Natural killer cell (primary cell): ENCODE measurements around the gene ITGA4. TPM values are rescaled to one million over a fixed set of nuclear protein-coding genes. Genes with fewer than 3 reads are reported as not detected.

Experiments
- ATAC-seq, 3 donors: fragments of 150-1000 bp in 2 of 3; fragments of 200-7000 bp in 1 of 3; cut with Tn5 transposase; 1 replicate in 1 of 3; 2 replicates in 2 of 3; pipeline ENCODE4 v1.10.0; 2021; ENCODE audit warnings: mild to moderate bottlenecking in 2 of 3, moderate library complexity in 2 of 3
- DNase-seq, 2 donors: peaks; one replicate each; pipeline versions ENCODE4 v3.0.0 to v3.0.0-alpha.2; 2013 to 2021; ENCODE audit warnings: mixed read lengths in 1 of 2
- H3K27ac ChIP-seq: one replicate; pipeline ENCODE4 v1.5.1; 2013; ENCODE audit warnings: mild to moderate bottlenecking, low read length
- H3K27me3 ChIP-seq: one replicate; pipeline ENCODE4 v1.6.1; 2013; ENCODE audit warnings: low read length; ENCODE audit not compliant: control insufficient read depth, insufficient read depth
- H3K36me3 ChIP-seq: one replicate; pipeline ENCODE4 v1.6.1; 2013; ENCODE audit warnings: low read length; ENCODE audit not compliant: control insufficient read depth, insufficient read depth
- H3K4me1 ChIP-seq: one replicate; pipeline ENCODE4 v1.6.1; 2013; ENCODE audit warnings: low read length; ENCODE audit not compliant: control insufficient read depth, insufficient read depth
- H3K4me3 ChIP-seq: one replicate; pipeline ENCODE4 v1.5.1; 2013; ENCODE audit warnings: low read length
- H3K9me3 ChIP-seq: one replicate; pipeline ENCODE4 v1.6.1; 2013; ENCODE audit warnings: low read length; ENCODE audit not compliant: control insufficient read depth, insufficient read depth
- H3K27ac Mint-ChIP-seq, 2 donors: one replicate each; pipeline ENCODE4 v1.8.0; 2022; ENCODE audit warnings: mild to moderate bottlenecking in 2 of 2, mixed read lengths in 2 of 2, moderate library complexity in 1 of 2
- H3K27me3 Mint-ChIP-seq, 2 donors: one replicate each; pipeline ENCODE4 v1.8.0; 2022; ENCODE audit warnings: low read depth in 2 of 2, mixed read lengths in 2 of 2
- H3K36me3 Mint-ChIP-seq: one replicate; pipeline ENCODE4 v1.8.0; 2022; ENCODE audit warnings: mixed read lengths
- H3K4me1 Mint-ChIP-seq, 2 donors: one replicate each; pipeline ENCODE4 v1.8.0; 2022; ENCODE audit warnings: mixed read lengths in 2 of 2
- H3K4me3 Mint-ChIP-seq: one replicate; pipeline ENCODE4 v1.8.0; 2022; ENCODE audit warnings: mild to moderate bottlenecking, moderate library complexity, mixed read lengths
- H3K9me3 Mint-ChIP-seq, 2 donors: one replicate each; pipeline ENCODE4 v1.8.0; 2022; ENCODE audit warnings: mixed read lengths in 2 of 2
- WGBS: methylation state at CpG from one replicate; pipeline ENCODE4 v1.1.7; 2013; ENCODE audit warnings: missing lambda C conversion rate; ENCODE audit not compliant: insufficient coverage; 5-methylcytosine and 5-hydroxymethylcytosine counted together
- intact Hi-C: fragments of 100-400 bp; cut with micrococcal nuclease; formaldehyde crosslinking; loops from one replicate; pipeline ENCODE4 v1.14.2; 2022
- total RNA-seq, 4 donors: library from RNA; stranded (reverse); fragments of 120-200 nt in 1 of 4; gene quantifications; one replicate each; pipeline versions ENCODE4 v1.2.3 to v1.2.4, GENCODE V29; 2013 to 2022
- TF ChIP-seq, protein P1 (sequence below): fragments of 200-600 bp; IDR thresholded peaks from one replicate; pipeline ENCODE4 v1.8.0; 2022; ENCODE audit warnings: antibody characterized with exemption

The ITGA4 gene
- total RNA-seq, 3 donors from 2014 or later (not counting 1 experiment from before 2014, with no cell fraction given): 178 to 235 (median 189) TPM

DNA sequence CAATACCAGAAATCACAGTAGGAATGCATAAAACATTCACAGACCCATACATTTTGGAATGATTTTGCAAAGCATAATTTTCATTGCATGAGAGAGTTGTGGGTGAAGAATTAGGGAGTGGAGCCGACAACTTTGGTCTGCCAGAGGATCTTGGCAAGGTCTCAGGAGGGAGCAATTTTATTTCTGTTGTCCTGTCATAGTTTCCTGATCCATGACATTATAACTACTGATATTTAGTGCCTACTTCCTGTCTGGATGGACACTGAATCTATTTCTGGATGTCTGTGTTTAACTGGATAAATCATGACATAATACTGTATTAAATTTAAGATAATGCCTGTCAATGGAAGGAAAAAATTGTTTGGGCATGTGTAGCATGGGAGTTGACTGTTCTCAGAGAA lies 2.4 kb downstream of the ITGA4 start:
- peak overlapping the region; percentile 99 for H3K27ac ChIP-seq
- H3K36me3 ChIP-seq: peaks cover 19% of the 10 kb centered on the region
- intact Hi-C loops: loop anchor here (5.0 kb wide), 1 partner anchor 297 kb away; no protein-coding TSS in a partner anchor
- Mint-ChIP-seq H3K9me3 (no peaks in the 10 kb centered on the region), H3K4me1 (peaks cover 80 to 85% of the 10 kb centered on the region in 2 donors), H3K36me3 (no peaks in the 10 kb centered on the region), H3K4me3 (peak overlapping the region; percentile 98), H3K27me3 (no peaks in the 10 kb centered on the region), H3K27ac (peak overlapping the region; percentile 79 to 84)
- ATAC-seq (no peak), DNase-seq (peak in 1 of 2 donors; percentile 13)
- H3K9me3 ChIP-seq: no peaks in the 10 kb centered on the region
- H3K4me1 ChIP-seq: peaks cover 19% of the 10 kb centered on the region
- H3K4me3 ChIP-seq: peak overlapping the region; percentile 84
- WGBS: 0% methylated on average over 1 of the region's 1 CpG
- H3K27me3 ChIP-seq: no peaks in the 10 kb centered on the region
- TF ChIP-seq, protein P1, sequence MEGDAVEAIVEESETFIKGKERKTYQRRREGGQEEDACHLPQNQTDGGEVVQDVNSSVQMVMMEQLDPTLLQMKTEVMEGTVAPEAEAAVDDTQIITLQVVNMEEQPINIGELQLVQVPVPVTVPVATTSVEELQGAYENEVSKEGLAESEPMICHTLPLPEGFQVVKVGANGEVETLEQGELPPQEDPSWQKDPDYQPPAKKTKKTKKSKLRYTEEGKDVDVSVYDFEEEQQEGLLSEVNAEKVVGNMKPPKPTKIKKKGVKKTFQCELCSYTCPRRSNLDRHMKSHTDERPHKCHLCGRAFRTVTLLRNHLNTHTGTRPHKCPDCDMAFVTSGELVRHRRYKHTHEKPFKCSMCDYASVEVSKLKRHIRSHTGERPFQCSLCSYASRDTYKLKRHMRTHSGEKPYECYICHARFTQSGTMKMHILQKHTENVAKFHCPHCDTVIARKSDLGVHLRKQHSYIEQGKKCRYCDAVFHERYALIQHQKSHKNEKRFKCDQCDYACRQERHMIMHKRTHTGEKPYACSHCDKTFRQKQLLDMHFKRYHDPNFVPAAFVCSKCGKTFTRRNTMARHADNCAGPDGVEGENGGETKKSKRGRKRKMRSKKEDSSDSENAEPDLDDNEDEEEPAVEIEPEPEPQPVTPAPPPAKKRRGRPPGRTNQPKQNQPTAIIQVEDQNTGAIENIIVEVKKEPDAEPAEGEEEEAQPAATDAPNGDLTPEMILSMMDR: no peak

DNA sequence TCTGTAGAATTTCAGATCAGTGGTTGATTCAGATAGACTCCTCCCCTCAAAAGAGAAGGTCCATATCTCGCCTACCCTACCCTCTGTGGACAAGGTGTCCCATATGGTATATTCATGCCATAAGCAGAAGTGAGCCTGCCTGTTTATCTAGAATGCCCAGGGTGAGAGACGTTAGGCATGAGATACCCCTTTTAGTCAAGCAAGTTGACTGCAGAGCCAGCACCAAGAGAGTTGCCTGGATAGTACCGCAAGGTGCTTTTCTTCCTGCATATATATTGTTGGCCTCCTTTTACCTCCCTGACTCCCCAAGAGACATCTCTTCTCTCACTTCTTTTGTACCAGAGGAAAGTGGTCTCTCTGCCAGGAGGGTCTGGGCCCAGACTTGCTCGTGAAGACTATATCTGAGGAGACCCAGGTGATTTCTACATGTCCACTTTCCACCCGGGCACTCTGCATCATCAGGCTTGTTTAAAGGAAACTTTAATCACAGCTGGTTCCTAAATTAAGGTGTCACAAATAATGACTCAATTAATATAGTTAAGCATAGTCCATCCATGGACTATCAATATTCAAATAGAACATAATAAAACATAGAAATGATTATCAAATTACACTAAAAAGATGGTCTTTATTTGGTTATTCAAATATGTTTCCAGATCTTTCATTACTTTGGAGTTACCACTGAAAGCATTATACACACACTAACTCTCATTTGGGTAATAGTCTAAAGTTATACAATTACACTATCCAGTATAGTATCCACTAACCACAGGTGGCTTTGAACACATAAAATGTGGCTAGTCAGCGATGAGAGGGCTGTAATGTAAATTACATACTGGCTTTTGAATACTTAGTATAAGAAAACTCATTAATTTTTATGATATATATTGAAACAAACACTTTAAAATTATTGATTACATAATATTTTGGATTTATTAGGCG lies 4.1 kb downstream of the ITGA4 start:
- DNase-seq: peak in 1 of 2 donors; percentile 54
- Histone ChIP-seq H3K27me3 (no peaks in the 10 kb centered on the region), H3K9me3 (no peaks in the 10 kb centered on the region), H3K4me1 (peaks cover 12% of the 10 kb centered on the region), H3K36me3 (peaks cover 25% of the 10 kb centered on the region), H3K4me3 (peak overlapping the region; percentile 84), H3K27ac (peak overlapping the region; percentile 70)
- intact Hi-C loops: no loop called here
- peak overlapping the region; percentile 98 for H3K4me3 Mint-ChIP-seq
- no peaks in the 10 kb centered on the region for H3K9me3 Mint-ChIP-seq
- no peaks in the 10 kb centered on the region for H3K36me3 Mint-ChIP-seq
- peak overlapping the region; percentile 79 to 84 for H3K27ac Mint-ChIP-seq
- H3K27me3 Mint-ChIP-seq: no peaks in the 10 kb centered on the region
- WGBS: 2% methylated on average over 5 of the region's 7 CpGs
- peak in 1 of 3 donors; percentile 5 for ATAC-seq
- TF ChIP-seq, protein P1: no peak
- peaks cover 77 to 81% of the 10 kb centered on the region in 2 donors for H3K4me1 Mint-ChIP-seq

DNA sequence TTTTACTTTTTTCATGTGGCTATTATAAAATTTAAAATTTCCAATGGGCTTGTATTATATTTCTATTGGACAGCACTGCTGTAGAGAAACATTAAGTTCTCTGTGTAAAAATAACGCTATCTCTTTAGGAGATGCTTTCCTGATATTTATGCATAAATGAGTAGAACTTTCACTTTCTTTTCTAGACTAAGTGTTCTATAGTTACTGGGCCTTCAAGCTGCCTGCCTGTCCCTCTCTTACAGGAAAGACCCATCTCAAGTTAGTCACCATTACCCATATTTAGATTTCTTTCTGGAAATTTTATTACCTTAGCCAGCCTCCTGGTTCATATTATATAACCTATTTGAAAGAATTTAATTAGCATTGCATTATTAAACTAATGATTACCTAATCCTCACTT lies 4.8 kb downstream of the ITGA4 start:
- no CpG with 5 or more reads among the region's 1 CpG for WGBS
- peaks cover 10% of the 10 kb centered on the region for H3K4me1 ChIP-seq
- H3K27ac Mint-ChIP-seq: peak overlapping the region; percentile 79 to 84
- no peaks in the 10 kb centered on the region for H3K9me3 Mint-ChIP-seq
- no peaks in the 10 kb centered on the region for H3K36me3 Mint-ChIP-seq
- H3K4me3 Mint-ChIP-seq: peak overlapping the region; percentile 36
- no peaks in the 10 kb centered on the region for H3K27me3 ChIP-seq
- peaks cover 72 to 75% of the 10 kb centered on the region in 2 donors for H3K4me1 Mint-ChIP-seq
- intact Hi-C loops: no loop called here
- ATAC-seq (peak; percentile 19 to 38 (median 35)), DNase-seq (peak in 1 of 2 donors; percentile 60)
- H3K4me3 ChIP-seq: peak overlapping the region; percentile 84
- no peaks in the 10 kb centered on the region for H3K27me3 Mint-ChIP-seq
- H3K36me3 ChIP-seq: peaks cover 26% of the 10 kb centered on the region
- no peaks in the 10 kb centered on the region for H3K9me3 ChIP-seq
- TF ChIP-seq, protein P1: no peak
- H3K27ac ChIP-seq: peak overlapping the region; percentile 57
